Spleen (tissue), 11 donors: ENCODE measurements around the gene MRC1. TPM values are rescaled to one million over a fixed set of nuclear protein-coding genes. Genes with fewer than 3 reads are reported as not detected.
"Not testable (repeated sequence)": the region's sequence is repeated elsewhere in the genome, so short reads cannot be mapped to it uniquely, and the experiment has no call there.

ENCODE experiments used
- DNase-seq: peaks from one replicate; pipeline ENCODE4 v3.0.0-alpha.2; 2020
- H3K27ac ChIP-seq, 8 donors: fragments of 200-600 bp; sonication (generic) in 7 of 8; 1 replicate in 4 of 8; 2 replicates in 4 of 8; pipeline versions ENCODE4 v1.5.0 to v1.8.0; 2016 to 2021; ENCODE audit warnings: inconsistent platforms in 4 of 8, mild to moderate bottlenecking in 4 of 8, moderate library complexity in 1 of 8
- H3K27me3 ChIP-seq, 7 donors: fragments of 200-600 bp; sonication (generic) in 6 of 7; replicated peaks in 1 of 7; 1 replicate in 4 of 7; 2 replicates in 3 of 7; pipeline versions ENCODE4 v1.5.0 to v1.8.0; 2016 to 2021; ENCODE audit warnings: inconsistent platforms in 3 of 7, mild to moderate bottlenecking in 1 of 7
- H3K36me3 ChIP-seq, 6 donors: fragments of 200-600 bp; sonication (generic) in 5 of 6; 1 replicate in 4 of 6; 2 replicates in 2 of 6; pipeline versions ENCODE4 v1.5.0 to v1.8.0; 2016 to 2021; ENCODE audit warnings: inconsistent platforms in 2 of 6
- H3K4me1 ChIP-seq, 6 donors: fragments of 200-600 bp; sonication (generic) in 5 of 6; 1 replicate in 3 of 6; 2 replicates in 3 of 6; pipeline versions ENCODE4 v1.5.0 to v1.8.0; 2016 to 2021; ENCODE audit warnings: inconsistent platforms in 3 of 6
- H3K4me3 ChIP-seq, 8 donors: fragments of 200-600 bp; sonication (generic) in 7 of 8; 1 replicate in 4 of 8; 2 replicates in 4 of 8; pipeline versions ENCODE4 v1.5.0 to v1.8.0; 2016 to 2021; ENCODE audit warnings: inconsistent platforms in 4 of 8, mild to moderate bottlenecking in 4 of 8, moderate library complexity in 2 of 8
- H3K9me3 ChIP-seq, 8 donors: fragments of 200-600 bp; sonication (generic) in 7 of 8; 1 replicate in 4 of 8; 2 replicates in 4 of 8; pipeline versions ENCODE4 v1.5.0 to v1.8.0; 2016 to 2021; ENCODE audit warnings: inconsistent platforms in 4 of 8
- POLR2A ChIP-seq, 3 donors: fragments of 450-650 bp; IDR thresholded peaks; one replicate each; pipeline ENCODE4 v1.5.1; 2017; ENCODE audit warnings: antibody characterized with exemption in 3 of 3, mild to moderate bottlenecking in 1 of 3
- POLR2AphosphoS5 ChIP-seq, 3 donors: sonication (generic); formaldehyde crosslinking; IDR thresholded peaks; one replicate each; pipeline ENCODE4 v1.5.1; 2017; ENCODE audit warnings: antibody characterized with exemption in 3 of 3
- WGBS, 5 donors: extraction: QIAGEN DNeasy Blood & Tissue Kit in 3 of 5; methylation state at CpG; one replicate each; pipeline versions ENCODE4 v1.1.5 to v1.1.7; 2013 to 2018; 5-methylcytosine and 5-hydroxymethylcytosine counted together
- intact Hi-C: fragments of 100-400 bp; cut with DNase I; formaldehyde crosslinking; loops from one replicate; pipeline ENCODE4 v1.15.0; 2023; ENCODE audit warnings: low total_unique reads
- polyA plus RNA-seq, 3 donors: library from polyadenylated mRNA; stranded (reverse); fragments of 200-250 nt; gene quantifications; one replicate each; pipeline ENCODE4 v1.2.1, GENCODE V29; 2013
- total RNA-seq, 7 donors: library from RNA; depleted of rRNA in 3 of 7; stranded (reverse); fragments of >200 nt in 3 of 7; fragmentation: NEBNext Ultra II Directional in 4 of 7; extraction: Animal tissue kit (Norgen Biotek cat#: 25700) in 4 of 7; gene quantifications; one replicate each; pipeline versions ENCODE4 v1.1.0 to v1.2.1, GENCODE V29; 2016 to 2021
- TF ChIP-seq, protein P1 (sequence below), 11 experiments: fragments of 200-600 bp in 7 of 11; fragments of 450-650 bp in 4 of 11; sonication (generic) in 4 of 11; IDR thresholded peaks in 8 of 11; conservative IDR thresholded peaks in 3 of 11; 1 replicate in 7 of 11; 2 replicates in 4 of 11; pipeline versions ENCODE4 v1.4.0 to v1.8.0; 2016 to 2021; ENCODE audit warnings: antibody characterized with exemption in 11 of 11, inconsistent platforms in 4 of 11, mild to moderate bottlenecking in 1 of 11
- donor health status: healthy with polysubstance abuse.
- donor health status: DM: no; HTN: no; CAD: no; lungs with moderate emphysema.
- donor health status: DM: no; HTN: no; CAD: no.
- donor health status: Bipolar disorder and iron deficiency.
- donor health status: healthy.
- donor health status: DM: no; HTN: no; CAD: no.
- donor health status: DM: yes; HTN: yes; CAD: no.

The MRC1 gene
- total and polyA plus RNA-seq, 10 donors: 9.9 to 370 (median 129) TPM

GRCh38 chr10:17923728-17924127 is 114.6 kb downstream of the MRC1 start:
- no peaks in the 10 kb centered on the region for H3K36me3 ChIP-seq
- H3K27ac ChIP-seq: no peak overlapping the region
- no peak for TF ChIP-seq POLR2A (IDR thresholded peaks at IDR 0.05)
- no peak for TF ChIP-seq POLR2AphosphoS5 (IDR thresholded peaks at IDR 0.05)
- TF ChIP-seq, protein P1, sequence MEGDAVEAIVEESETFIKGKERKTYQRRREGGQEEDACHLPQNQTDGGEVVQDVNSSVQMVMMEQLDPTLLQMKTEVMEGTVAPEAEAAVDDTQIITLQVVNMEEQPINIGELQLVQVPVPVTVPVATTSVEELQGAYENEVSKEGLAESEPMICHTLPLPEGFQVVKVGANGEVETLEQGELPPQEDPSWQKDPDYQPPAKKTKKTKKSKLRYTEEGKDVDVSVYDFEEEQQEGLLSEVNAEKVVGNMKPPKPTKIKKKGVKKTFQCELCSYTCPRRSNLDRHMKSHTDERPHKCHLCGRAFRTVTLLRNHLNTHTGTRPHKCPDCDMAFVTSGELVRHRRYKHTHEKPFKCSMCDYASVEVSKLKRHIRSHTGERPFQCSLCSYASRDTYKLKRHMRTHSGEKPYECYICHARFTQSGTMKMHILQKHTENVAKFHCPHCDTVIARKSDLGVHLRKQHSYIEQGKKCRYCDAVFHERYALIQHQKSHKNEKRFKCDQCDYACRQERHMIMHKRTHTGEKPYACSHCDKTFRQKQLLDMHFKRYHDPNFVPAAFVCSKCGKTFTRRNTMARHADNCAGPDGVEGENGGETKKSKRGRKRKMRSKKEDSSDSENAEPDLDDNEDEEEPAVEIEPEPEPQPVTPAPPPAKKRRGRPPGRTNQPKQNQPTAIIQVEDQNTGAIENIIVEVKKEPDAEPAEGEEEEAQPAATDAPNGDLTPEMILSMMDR (IDR thresholded peaks at IDR 0.05 in 8 of 11, conservative IDR thresholded peaks at IDR 0.05 in 3 of 11): no peak
- no peak overlapping the region for H3K4me3 ChIP-seq
- H3K9me3 ChIP-seq: no peaks in the 10 kb centered on the region
- 66 to 93% (median 77%) methylated on average over 4 of the region's 4 CpGs for WGBS, 5 donors
- intact Hi-C loops: no loop called here
- DNase-seq: no peak
- no peaks in the 10 kb centered on the region for H3K27me3 ChIP-seq
- H3K4me1 ChIP-seq: no peaks in the 10 kb centered on the region

GRCh38 chr10:17943033-17943745 is 134.0 kb downstream of the MRC1 start:
- intact Hi-C loops: no loop called here
- WGBS, 5 donors: 64 to 86% (median 71%) methylated on average over 3 of the region's 3 CpGs
- no peaks in the 10 kb centered on the region for H3K9me3 ChIP-seq

GRCh38 chr10:17950269-17950668 is 141.1 kb downstream of the MRC1 start:
- H3K36me3 ChIP-seq, H3K27me3 ChIP-seq, H3K4me3 ChIP-seq, H3K9me3 ChIP-seq, H3K27ac ChIP-seq, DNase-seq, H3K4me1 ChIP-seq, intact Hi-C loops: not testable (repeated sequence)
- WGBS, 5 donors: 78 to 86% (median 83%) methylated on average over 7 of the region's 7 CpGs

More at GRCh38 chr10:17943033-17943745, 134.0 kb downstream of the MRC1 start:
- no peak for TF ChIP-seq POLR2A (IDR thresholded peaks at IDR 0.05)
- TF ChIP-seq, protein P1 (IDR thresholded peaks at IDR 0.05 in 8 of 11, conservative IDR thresholded peaks at IDR 0.05 in 3 of 11): no peak
- no peak for TF ChIP-seq POLR2AphosphoS5 (IDR thresholded peaks at IDR 0.05)
- DNase-seq: no peak
- no peaks in the 10 kb centered on the region for H3K27me3 ChIP-seq
- no peak overlapping the region for H3K27ac ChIP-seq
- H3K4me3 ChIP-seq: no peak overlapping the region
- no peaks in the 10 kb centered on the region for H3K36me3 ChIP-seq
- H3K4me1 ChIP-seq: no peaks in the 10 kb centered on the region

GRCh38 chr10:17950726-17951125 is 141.6 kb downstream of the MRC1 start:
- TF ChIP-seq POLR2AphosphoS5 (IDR thresholded peaks at IDR 0.05): no peak
- Histone ChIP-seq H3K36me3 (no peaks in the 10 kb centered on the region), H3K4me3 (no peak overlapping the region), H3K27ac (no peak overlapping the region), H3K4me1 (no peaks in the 10 kb centered on the region), H3K9me3 (no peaks in the 10 kb centered on the region), H3K27me3 (no peaks in the 10 kb centered on the region)
- intact Hi-C loops: no loop called here
- WGBS, 5 donors: 88 to 96% (median 92%) methylated on average over 17 to 22 of the region's 22 CpGs
- DNase-seq: no peak

GRCh38 chr10:17951868-17952371 is 142.8 kb downstream of the MRC1 start, which contains the start of gene SLC39A12:
Gene SLC39A12 (plus strand): TSS chr10:17951918. CDS start chr10:17953277, 1,359 bp downstream.
- Histone ChIP-seq H3K27me3 (no peaks in the 10 kb centered on the region), H3K9me3 (no peaks in the 10 kb centered on the region), H3K4me1 (no peaks in the 10 kb centered on the region), H3K27ac (no peak within 1 kb of the TSS), H3K36me3 (no peaks in the 10 kb centered on the region), H3K4me3 (no peak within 1 kb of the TSS)
- DNase-seq: no peak
- WGBS, 5 donors: 55 to 66% (median 63%) methylated on average over 3 of the region's 3 CpGs
- intact Hi-C loops: no loop called here
- TF ChIP-seq POLR2A (IDR thresholded peaks at IDR 0.05): no peak
- TF ChIP-seq, protein P1 (IDR thresholded peaks at IDR 0.05 in 8 of 11, conservative IDR thresholded peaks at IDR 0.05 in 3 of 11): no peak
- no peak for TF ChIP-seq POLR2AphosphoS5 (IDR thresholded peaks at IDR 0.05)

- DNase-seq, intact Hi-C loops, H3K4me3 ChIP-seq, H3K27me3 ChIP-seq, H3K27ac ChIP-seq, H3K36me3 ChIP-seq, H3K9me3 ChIP-seq, H3K4me1 ChIP-seq: not testable (repeated sequence)
- WGBS, 5 donors: 89 to 93% (median 93%) methylated on average over 10 of the region's 10 CpGs
These were observed 145.2 kb downstream of the MRC1 start for GRCh38 chr10:17954372-17954771.
